T1000 (cell line): Measurements from ENCODE around the gene RTP2.

Source experiments
- DNase-seq: peaks from one replicate; lab custom pipeline; 2025; ENCODE audit warnings: mixed read lengths; lab: John Stamatoyannopoulos, UW

Gene RTP2

GRCh38 chr3:187669675-187670504 is 32.5 kb downstream of the RTP2 start, which contains the start of gene SST:
Gene SST, minus strand, starts transcription at chr3:187670394. Its CDS starts 103 bp downstream, at chr3:187670291.
- peak; percentile 16 for DNase-seq

- DNase-seq: no peak
Measured at GRCh38 chr3:187667526-187667925, 34.8 kb downstream of the RTP2 start.

- no peak for DNase-seq
Measured at GRCh38 chr3:187665764-187666402, 36.5 kb downstream of the RTP2 start.

GRCh38 chr3:187665010-187665409 is 37.3 kb downstream of the RTP2 start:
- DNase-seq: no peak

GRCh38 chr3:187662848-187663409 is 39.4 kb downstream of the RTP2 start:
- DNase-seq: no peak

- no peak for DNase-seq
Measured at GRCh38 chr3:187661267-187661666, 41.1 kb downstream of the RTP2 start.

- DNase-seq: no peak
Measured at GRCh38 chr3:187651282-187651681, 51.1 kb downstream of the RTP2 start.
